ENCODE data around the gene ILK.

ILK gene

GRCh38 chr11:6633422-6634408 lies 30.1 kb downstream of the ILK start:
- no peak for DNase-seq (ENCODE audit: insufficient read length, low spot score)
- no peak for FAIRE-seq

GRCh38 chr11:6634534-6634933 lies 31.0 kb downstream of the ILK start:
- FAIRE-seq, result no peak
- DNase-seq (ENCODE audit: insufficient read length, low spot score), result no peak

- no peak for DNase-seq (ENCODE audit: insufficient read length, low spot score)
- no peak for FAIRE-seq
Observed at GRCh38 chr11:6635082-6635932, 31.7 kb downstream of the ILK start.

GRCh38 chr11:6636480-6636879 lies 32.9 kb downstream of the ILK start:
- no peak for DNase-seq (ENCODE audit: insufficient read length, low spot score)
- no peak for FAIRE-seq

- FAIRE-seq, result no peak
Observed at GRCh38 chr11:6637871-6638270, 34.3 kb downstream of the ILK start.

GRCh38 chr11:6638429-6638828 lies 34.9 kb downstream of the ILK start:
- no peak for DNase-seq (ENCODE audit: insufficient read length, low spot score)
- FAIRE-seq, result no peak

More at GRCh38 chr11:6637871-6638270, 34.3 kb downstream of the ILK start:
- no peak for DNase-seq (ENCODE audit: insufficient read length, low spot score)

GRCh38 chr11:6640036-6640984 lies 36.7 kb downstream of the ILK start:
- DNase-seq (ENCODE audit: insufficient read length, low spot score) (no peak), FAIRE-seq (no peak)

GRCh38 chr11:6640985-6641701 lies 37.6 kb downstream of the ILK start:
- DNase-seq (ENCODE audit: insufficient read length, low spot score), result no peak
- FAIRE-seq, result no peak

GRCh38 chr11:6642957-6643356 lies 39.4 kb downstream of the ILK start:
- FAIRE-seq (no peak), DNase-seq (ENCODE audit: insufficient read length, low spot score) (no peak)

- no peak for DNase-seq (ENCODE audit: insufficient read length, low spot score)
Observed at GRCh38 chr11:6646071-6646470, 42.5 kb downstream of the ILK start.

GRCh38 chr11:6646576-6646917 lies 43.0 kb downstream of the ILK start:
- FAIRE-seq (peak; percentile 81), DNase-seq (ENCODE audit: insufficient read length, low spot score) (no peak)

More at GRCh38 chr11:6646071-6646470, 42.5 kb downstream of the ILK start:
- no peak for FAIRE-seq

GRCh38 chr11:6646918-6647679 lies 43.5 kb downstream of the ILK start:
- FAIRE-seq (peak; percentile 64), DNase-seq (ENCODE audit: insufficient read length, low spot score) (peak; percentile 66)

- DNase-seq (ENCODE audit: insufficient read length, low spot score) (no peak), FAIRE-seq (no peak)
Observed at GRCh38 chr11:6647836-6648235, 44.3 kb downstream of the ILK start.

GRCh38 chr11:6648501-6648900 lies 44.9 kb downstream of the ILK start:
- DNase-seq (ENCODE audit: insufficient read length, low spot score) (no peak), FAIRE-seq (no peak)

GRCh38 chr11:6650104-6650503 lies 46.5 kb downstream of the ILK start:
- DNase-seq (ENCODE audit: insufficient read length, low spot score), result no peak
- FAIRE-seq, result no peak

- DNase-seq (ENCODE audit: insufficient read length, low spot score) (no peak), FAIRE-seq (no peak)
Observed at GRCh38 chr11:6650980-6651379, 47.4 kb downstream of the ILK start.

GRCh38 chr11:6652182-6652581 lies 48.6 kb downstream of the ILK start:
- no peak for FAIRE-seq
- DNase-seq (ENCODE audit: insufficient read length, low spot score), result no peak

GRCh38 chr11:6653097-6653496 lies 49.5 kb downstream of the ILK start:
- DNase-seq (ENCODE audit: insufficient read length, low spot score), result no peak
- FAIRE-seq, result no peak

GRCh38 chr11:6653656-6654055 lies 50.1 kb downstream of the ILK start:
- FAIRE-seq (no peak), DNase-seq (ENCODE audit: insufficient read length, low spot score) (no peak)

Measured in GM19239 (cell line).